IPS-20b (cell line): Measurements from ENCODE around the gene TMEM239.

Source experiments
- H3K27ac ChIP-seq: one replicate; pipeline ENCODE4 v1.5.1; 2013; ENCODE audit warnings: low read length
- H3K27me3 ChIP-seq: 2 replicates; pipeline ENCODE4 v1.6.1; 2013; ENCODE audit warnings: mild to moderate bottlenecking, low read length, inconsistent platforms; ENCODE audit not compliant: insufficient read depth
- H3K36me3 ChIP-seq: 2 replicates; pipeline ENCODE4 v1.6.1; 2013; ENCODE audit warnings: low read depth, mild to moderate bottlenecking, inconsistent platforms, low read length, moderate library complexity; ENCODE audit not compliant: insufficient read depth
- H3K4me1 ChIP-seq: 2 replicates; pipeline ENCODE4 v1.6.1; 2013; ENCODE audit warnings: mild to moderate bottlenecking, control low read depth, inconsistent platforms, low read length, moderate library complexity; ENCODE audit not compliant: insufficient read depth
- H3K4me3 ChIP-seq: 2 replicates; pipeline ENCODE4 v1.5.1; 2013; ENCODE audit warnings: mild to moderate bottlenecking, low read length, inconsistent platforms
- H3K9ac ChIP-seq: 2 replicates; pipeline ENCODE4 v1.6.1; 2013; ENCODE audit warnings: low read depth, mild to moderate bottlenecking, inconsistent platforms, low read length, moderate library complexity
- H3K9me3 ChIP-seq: 2 replicates; pipeline ENCODE4 v1.6.1; 2013; ENCODE audit warnings: mild to moderate bottlenecking, low read depth, low read length, inconsistent platforms; ENCODE audit not compliant: insufficient read depth

The TMEM239 gene

DNA sequence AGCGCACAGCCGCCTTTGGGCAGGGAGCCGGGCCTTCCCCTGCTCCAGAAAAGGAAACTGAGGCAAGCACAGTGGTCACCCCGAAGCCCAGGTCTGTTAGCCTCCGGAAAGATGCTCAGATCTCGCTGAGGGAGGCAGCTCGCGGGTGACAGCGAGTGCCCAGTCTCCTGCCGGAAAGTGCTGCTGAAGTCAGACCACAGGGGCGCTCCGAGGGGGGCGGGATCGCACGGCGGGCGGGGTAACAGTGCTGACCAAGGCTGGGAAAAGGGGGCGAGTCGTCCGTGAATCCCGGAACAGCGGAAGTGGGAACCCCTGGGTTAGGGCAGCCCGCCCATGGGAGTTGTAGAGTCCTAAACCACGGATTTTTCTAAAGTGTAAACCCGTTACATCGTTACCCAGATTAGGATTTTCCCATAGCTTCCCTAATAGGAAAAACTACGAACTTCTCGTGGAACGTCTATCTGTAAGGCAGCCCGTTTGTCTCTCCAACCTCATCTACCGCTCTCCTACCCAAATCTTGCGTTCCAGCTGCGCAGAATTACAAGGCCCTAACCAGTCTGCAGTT lies 24.9 kb downstream of the TMEM239 start:
- peaks cover 3% of the 10 kb centered on the region; the same call in 1 of the 2 replicates for H3K4me1 ChIP-seq
- H3K4me3 ChIP-seq, result peak overlapping the region; percentile 88
- no peaks in the 10 kb centered on the region for H3K36me3 ChIP-seq
- H3K9me3 ChIP-seq, result no peaks in the 10 kb centered on the region
- peak overlapping the region; percentile 36; the same call in 1 of the 2 replicates for H3K9ac ChIP-seq
- no peak overlapping the region for H3K27ac ChIP-seq
- H3K27me3 ChIP-seq, result peaks cover 24% of the 10 kb centered on the region

GRCh38 chr20:2845607-2846006 lies 29.4 kb downstream of the TMEM239 start:
- no peaks in the 10 kb centered on the region for H3K9me3 ChIP-seq
- H3K36me3 ChIP-seq, result no peaks in the 10 kb centered on the region
- no peak overlapping the region for H3K9ac ChIP-seq

DNA sequence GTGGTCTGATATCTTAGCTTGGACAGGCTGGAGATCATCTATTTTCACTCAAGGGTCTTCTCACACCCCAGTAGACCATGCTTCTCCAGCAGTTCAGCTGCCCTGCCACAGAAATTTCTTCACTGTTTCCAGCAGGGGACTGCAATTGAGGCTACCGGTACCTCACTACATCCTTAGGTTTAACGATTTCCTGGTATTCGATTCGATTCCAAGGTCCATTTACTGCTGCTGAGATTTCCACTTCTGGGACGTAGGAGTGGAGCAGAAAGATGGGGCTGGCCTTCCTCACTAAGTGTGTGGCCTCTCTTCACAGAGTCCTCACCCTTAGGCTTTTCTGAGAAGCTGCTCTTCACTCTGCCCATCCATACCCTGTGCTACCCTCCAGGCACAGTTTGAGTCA lies 30.5 kb downstream of the TMEM239 start:
- Histone ChIP-seq H3K27ac (no peak overlapping the region), H3K4me1 (no peaks in the 10 kb centered on the region), H3K9me3 (no peaks in the 10 kb centered on the region), H3K27me3 (peaks cover 3% of the 10 kb centered on the region; the same call in 1 of the 2 replicates), H3K36me3 (no peaks in the 10 kb centered on the region), H3K4me3 (no peak overlapping the region), H3K9ac (no peak overlapping the region)

More at GRCh38 chr20:2845607-2846006, 29.4 kb downstream of the TMEM239 start:
- Histone ChIP-seq H3K4me3 (no peak overlapping the region), H3K27ac (no peak overlapping the region), H3K27me3 (peaks cover 9% of the 10 kb centered on the region; the same call in 1 of the 2 replicates), H3K4me1 (peaks cover 3% of the 10 kb centered on the region; the same call in 1 of the 2 replicates)

DNA sequence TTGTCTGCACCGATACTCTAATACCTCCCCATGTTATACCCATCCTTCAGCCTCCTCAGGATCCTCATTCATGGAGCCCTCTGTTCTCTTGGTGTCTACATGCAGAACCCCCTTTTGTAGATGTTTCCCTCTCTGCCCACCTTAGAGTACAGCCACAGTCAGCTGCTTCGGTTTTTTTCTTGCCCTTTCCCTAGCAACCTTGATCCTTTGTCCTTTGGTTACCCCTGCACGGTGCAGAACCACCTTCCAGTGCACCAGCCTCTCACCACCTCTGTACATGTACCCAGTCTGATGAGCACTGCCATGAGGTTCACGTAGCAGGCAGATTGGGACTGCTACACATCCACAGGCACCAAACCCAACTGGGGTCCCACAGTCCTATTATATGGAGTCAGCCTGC lies 31.6 kb downstream of the TMEM239 start:
- Histone ChIP-seq H3K4me1 (no peaks in the 10 kb centered on the region), H3K27me3 (no peaks in the 10 kb centered on the region), H3K9ac (no peak overlapping the region), H3K27ac (no peak overlapping the region), H3K36me3 (no peaks in the 10 kb centered on the region), H3K4me3 (no peak overlapping the region), H3K9me3 (no peaks in the 10 kb centered on the region)

DNA sequence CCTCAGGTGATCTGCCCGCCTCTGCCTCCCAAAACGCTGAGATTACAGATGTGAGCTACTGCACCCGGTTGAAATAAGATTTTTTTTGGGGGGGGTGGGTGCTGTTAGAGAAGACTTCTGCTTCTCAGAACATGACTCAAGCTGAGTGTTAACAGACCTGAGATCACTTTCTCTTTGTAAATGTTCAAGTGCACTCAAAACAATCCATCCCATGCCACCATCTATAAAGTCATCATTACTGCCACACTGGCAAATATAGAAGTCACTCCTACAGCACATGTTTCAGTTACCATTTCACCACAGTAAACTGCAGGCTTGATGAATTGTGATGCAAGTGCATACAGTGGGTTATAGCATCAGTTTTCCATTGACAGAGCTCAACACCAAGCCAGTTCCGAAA lies 33.4 kb downstream of the TMEM239 start:
- Histone ChIP-seq H3K27me3 (no peaks in the 10 kb centered on the region), H3K36me3 (no peaks in the 10 kb centered on the region), H3K9ac (no peak overlapping the region), H3K4me3 (no peak overlapping the region), H3K4me1 (no peaks in the 10 kb centered on the region), H3K9me3 (no peaks in the 10 kb centered on the region), H3K27ac (no peak overlapping the region)

- Histone ChIP-seq H3K27ac (no peak overlapping the region), H3K9ac (no peak overlapping the region), H3K27me3 (no peaks in the 10 kb centered on the region), H3K4me3 (no peak overlapping the region), H3K9me3 (no peaks in the 10 kb centered on the region), H3K36me3 (no peaks in the 10 kb centered on the region), H3K4me1 (no peaks in the 10 kb centered on the region)
Observed at GRCh38 chr20:2851086-2851485, 34.9 kb downstream of the TMEM239 start.

DNA sequence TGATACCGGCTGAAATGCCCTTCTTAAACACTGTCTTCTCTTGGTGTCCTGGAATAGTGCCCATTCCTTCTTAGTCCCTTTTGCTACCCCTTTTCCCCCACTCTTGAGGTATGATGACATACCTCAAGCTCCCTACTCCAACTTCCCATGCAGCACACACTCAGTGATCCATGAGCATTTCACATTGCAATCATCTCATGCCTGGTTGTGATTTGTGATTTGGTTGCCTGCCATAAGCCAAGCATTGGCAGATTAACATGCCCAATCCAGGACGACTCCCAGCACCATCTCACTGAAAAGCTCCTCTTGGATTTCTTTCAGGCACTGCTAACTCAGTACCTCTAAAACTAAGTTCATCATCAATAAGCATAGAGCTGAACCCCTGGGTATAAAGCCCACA lies 42.4 kb downstream of the TMEM239 start:
- H3K36me3 ChIP-seq, result no peaks in the 10 kb centered on the region; the same call in 1 of the 2 replicates
- no peak overlapping the region for H3K9ac ChIP-seq
- no peak overlapping the region for H3K4me3 ChIP-seq
- no peaks in the 10 kb centered on the region for H3K4me1 ChIP-seq
- no peaks in the 10 kb centered on the region for H3K9me3 ChIP-seq
- no peaks in the 10 kb centered on the region for H3K27me3 ChIP-seq
- no peak overlapping the region for H3K27ac ChIP-seq

- no peak overlapping the region for H3K4me3 ChIP-seq
- no peaks in the 10 kb centered on the region for H3K27me3 ChIP-seq
- no peaks in the 10 kb centered on the region; the same call in 1 of the 2 replicates for H3K36me3 ChIP-seq
- H3K9ac ChIP-seq, result no peak overlapping the region
- no peak overlapping the region for H3K27ac ChIP-seq
- H3K9me3 ChIP-seq, result no peaks in the 10 kb centered on the region
- H3K4me1 ChIP-seq, result no peaks in the 10 kb centered on the region
Observed at GRCh38 chr20:2859330-2860121, 43.4 kb downstream of the TMEM239 start.

DNA sequence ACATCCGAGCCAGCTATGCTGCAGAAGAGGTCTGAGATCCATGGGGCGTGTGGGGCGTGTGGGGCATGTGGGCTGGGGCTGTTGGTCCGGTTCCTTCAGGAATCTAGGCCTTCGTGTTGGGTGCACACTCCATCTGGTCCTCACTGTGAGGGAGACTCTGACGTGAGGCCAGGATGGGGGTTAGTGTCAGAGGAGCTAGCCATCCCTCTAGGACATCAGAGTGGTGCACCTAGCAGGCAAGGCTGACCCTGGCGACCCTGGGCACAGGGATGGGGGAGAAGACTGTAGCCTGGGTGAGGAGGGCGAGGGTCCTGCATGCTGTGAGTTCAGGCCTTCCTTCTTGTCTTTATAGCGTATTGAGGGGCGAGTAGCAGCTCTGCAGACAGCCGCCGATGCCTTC lies 48.5 kb downstream of the TMEM239 start:
- H3K9me3 ChIP-seq, result no peaks in the 10 kb centered on the region
- 0 out of 2 replicates have a peak, but pooled peaks cover 5% of the 10 kb centered on the region for H3K27me3 ChIP-seq
- no peak overlapping the region for H3K4me3 ChIP-seq
- no peaks in the 10 kb centered on the region for H3K4me1 ChIP-seq
- no peak overlapping the region for H3K27ac ChIP-seq
- no peaks in the 10 kb centered on the region; the same call in 1 of the 2 replicates for H3K36me3 ChIP-seq
- no peak overlapping the region for H3K9ac ChIP-seq

- Histone ChIP-seq H3K4me3 (no peak overlapping the region), H3K36me3 (no peaks in the 10 kb centered on the region; the same call in 1 of the 2 replicates), H3K9me3 (no peaks in the 10 kb centered on the region), H3K27me3 (0 out of 2 replicates have a peak, but pooled peaks cover 5% of the 10 kb centered on the region), H3K9ac (no peak overlapping the region), H3K27ac (no peak overlapping the region), H3K4me1 (no peaks in the 10 kb centered on the region)
Observed at GRCh38 chr20:2865101-2865500, 48.9 kb downstream of the TMEM239 start.

DNA sequence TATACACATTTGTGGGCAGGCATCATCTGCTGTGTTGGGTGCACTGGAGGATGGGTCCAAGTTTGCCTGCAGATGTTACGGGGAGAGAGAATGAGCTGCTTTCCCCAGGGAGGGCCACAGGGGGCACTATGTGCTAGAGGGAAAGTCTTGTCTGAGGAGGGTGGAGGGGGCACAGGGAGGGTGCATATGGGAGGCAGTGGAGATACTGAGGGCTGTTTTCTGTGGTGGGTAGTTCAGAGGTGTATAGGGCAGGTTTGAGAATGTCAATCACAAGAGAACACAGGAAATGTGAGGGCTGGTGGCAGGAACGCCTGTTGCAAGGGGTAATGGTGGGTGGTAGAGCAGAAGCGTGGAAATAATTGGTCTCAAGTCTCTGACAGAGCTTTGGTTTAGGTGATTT lies 49.5 kb downstream of the TMEM239 start:
- Histone ChIP-seq H3K27ac (no peak overlapping the region), H3K27me3 (peaks cover 8% of the 10 kb centered on the region), H3K36me3 (no peaks in the 10 kb centered on the region; the same call in 1 of the 2 replicates), H3K4me1 (no peaks in the 10 kb centered on the region), H3K9ac (no peak overlapping the region), H3K4me3 (no peak overlapping the region), H3K9me3 (no peaks in the 10 kb centered on the region)

DNA sequence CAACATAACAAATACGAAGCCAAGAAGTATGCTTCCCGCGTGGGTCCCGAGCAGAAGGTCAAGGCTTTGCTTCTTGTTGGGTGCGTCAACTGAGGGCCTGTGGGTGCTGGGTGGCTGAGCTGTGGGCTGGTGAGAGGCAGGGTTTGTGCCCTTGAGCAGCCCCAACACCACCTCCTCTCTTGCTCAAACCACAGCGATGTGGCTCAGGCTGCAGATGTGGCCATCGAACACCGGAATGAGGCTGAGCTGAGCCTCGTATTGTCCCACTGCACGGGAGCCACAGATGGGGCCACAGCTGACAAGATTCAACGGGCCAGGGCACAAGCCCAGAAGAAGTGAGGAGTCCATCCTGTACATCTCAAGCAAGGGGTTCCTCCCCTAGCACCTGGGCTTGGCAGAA lies 50.1 kb downstream of the TMEM239 start:
- H3K36me3 ChIP-seq, result no peaks in the 10 kb centered on the region; the same call in 1 of the 2 replicates
- no peaks in the 10 kb centered on the region for H3K9me3 ChIP-seq
- no peak overlapping the region for H3K4me3 ChIP-seq
- no peak overlapping the region for H3K27ac ChIP-seq
- H3K4me1 ChIP-seq, result no peaks in the 10 kb centered on the region; the same call in 1 of the 2 replicates
- H3K9ac ChIP-seq, result no peak overlapping the region
- H3K27me3 ChIP-seq, result peaks cover 14% of the 10 kb centered on the region
